ENCODE data around the gene CDH2. TPM values are rescaled to one million over a fixed set of nuclear protein-coding genes. Genes with fewer than 3 reads are reported as not detected.

The CDH2 gene
- total RNA-seq, 2 donors from 2014 or later: 0.41 to 125 TPM

- Histone ChIP-seq H3K4me3 (no peak overlapping the region), H3K9me3 (no peaks in the 10 kb centered on the region), H3K27ac (no peak overlapping the region), H3K27me3 (replicated peaks; ENCODE audit: insufficient read depth) (no peaks in the 10 kb centered on the region), H3K36me3 (no peaks in the 10 kb centered on the region), H3K4me1 (replicated peaks) (no peaks in the 10 kb centered on the region)
- TF ChIP-seq POLR2AphosphoS5 (IDR thresholded peaks at IDR 0.05) (no peak), CTCF (IDR thresholded peaks at IDR 0.05) (no peak), POLR2A (IDR thresholded peaks at IDR 0.05) (no peak)
- intact Hi-C loops (cut with DNase I): no loop called here
- DNase-seq (ENCODE audit: low spot score): no peak
- 70% methylated on average over 2 of the region's 2 CpGs for WGBS
Measured at GRCh38 chr18:27948986-27949385, 227.9 kb downstream of the CDH2 start.

DNA sequence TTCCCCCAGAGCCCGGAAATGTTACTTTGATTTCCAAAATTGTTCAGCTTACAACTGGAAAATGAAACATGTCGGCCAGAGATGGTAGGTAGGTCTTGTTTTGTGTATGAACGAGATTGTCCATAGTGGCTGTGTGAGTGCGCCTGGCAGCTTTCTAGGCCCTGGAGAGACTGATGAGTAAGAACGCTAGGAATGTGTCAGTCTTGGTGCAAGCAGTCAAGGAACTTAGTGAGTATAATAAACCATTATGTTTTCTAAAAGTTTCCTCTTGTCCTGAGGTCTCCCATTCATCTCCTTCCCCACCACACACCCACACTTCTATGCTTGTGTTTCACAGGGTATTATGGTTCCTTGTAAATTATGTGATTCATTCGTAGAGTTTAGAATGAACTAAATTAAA is 234.2 kb downstream of the CDH2 start:
- Histone ChIP-seq H3K4me3 (no peak overlapping the region), H3K27me3 (replicated peaks; ENCODE audit: insufficient read depth) (no peaks in the 10 kb centered on the region), H3K27ac (no peak overlapping the region), H3K36me3 (no peaks in the 10 kb centered on the region), H3K4me1 (replicated peaks) (no peaks in the 10 kb centered on the region), H3K9me3 (no peaks in the 10 kb centered on the region)
- TF ChIP-seq POLR2A (IDR thresholded peaks at IDR 0.05) (no peak), CTCF (IDR thresholded peaks at IDR 0.05) (no peak), POLR2AphosphoS5 (IDR thresholded peaks at IDR 0.05) (no peak)
- intact Hi-C loops (cut with DNase I): no loop called here
- 94% methylated on average over 6 of the region's 6 CpGs for WGBS
- no peak for DNase-seq (ENCODE audit: low spot score)

DNA sequence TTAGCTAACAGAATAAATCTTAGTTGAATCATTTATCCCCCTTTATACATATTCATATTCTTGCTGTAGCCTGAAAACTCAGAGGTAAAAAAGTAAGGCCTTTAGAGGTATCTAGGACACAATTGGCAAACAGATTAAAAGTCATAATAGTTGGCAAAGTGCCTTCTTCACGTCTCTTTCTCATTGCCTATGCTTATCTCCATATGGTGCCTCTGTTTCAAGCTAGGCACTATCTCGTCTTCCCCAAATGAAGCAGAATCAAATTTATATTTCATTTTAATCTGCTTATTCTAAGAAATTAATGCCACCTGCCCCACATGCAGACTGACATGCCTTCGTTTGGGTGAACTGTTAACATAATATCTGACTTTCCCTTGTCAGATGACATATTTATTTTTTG is 245.4 kb downstream of the CDH2 start:
- no peak for DNase-seq (ENCODE audit: low spot score)
- H3K27me3 ChIP-seq (replicated peaks; ENCODE audit: insufficient read depth): no peaks in the 10 kb centered on the region
- no peaks in the 10 kb centered on the region for H3K9me3 ChIP-seq
- H3K27ac ChIP-seq: no peak overlapping the region
- 55% methylated on average over 3 of the region's 3 CpGs for WGBS
- intact Hi-C loops (cut with DNase I): no loop called here
- no peak for TF ChIP-seq CTCF (IDR thresholded peaks at IDR 0.05)
- TF ChIP-seq POLR2AphosphoS5 (IDR thresholded peaks at IDR 0.05): no peak
- TF ChIP-seq POLR2A (IDR thresholded peaks at IDR 0.05): no peak
- H3K36me3 ChIP-seq: no peaks in the 10 kb centered on the region
- H3K4me3 ChIP-seq: no peak overlapping the region
- H3K4me1 ChIP-seq (replicated peaks): no peaks in the 10 kb centered on the region

GRCh38 chr18:27922780-27923179 is 254.2 kb downstream of the CDH2 start:
- peaks cover 3% of the 10 kb centered on the region for H3K4me1 ChIP-seq (replicated peaks)
- no peaks in the 10 kb centered on the region for H3K27me3 ChIP-seq (replicated peaks; ENCODE audit: insufficient read depth)
- 32% methylated on average over 5 of the region's 5 CpGs for WGBS
- peak; percentile 19 for DNase-seq (ENCODE audit: low spot score)
- H3K9me3 ChIP-seq: no peaks in the 10 kb centered on the region
- intact Hi-C loops (cut with DNase I): no loop called here
- H3K36me3 ChIP-seq: no peaks in the 10 kb centered on the region
- TF ChIP-seq POLR2AphosphoS5 (IDR thresholded peaks at IDR 0.05): peak; percentile 67
- TF ChIP-seq CTCF (IDR thresholded peaks at IDR 0.05): no peak
- TF ChIP-seq POLR2A (IDR thresholded peaks at IDR 0.05): no peak
- H3K4me3 ChIP-seq: no peak overlapping the region
- H3K27ac ChIP-seq: no peak overlapping the region

DNA sequence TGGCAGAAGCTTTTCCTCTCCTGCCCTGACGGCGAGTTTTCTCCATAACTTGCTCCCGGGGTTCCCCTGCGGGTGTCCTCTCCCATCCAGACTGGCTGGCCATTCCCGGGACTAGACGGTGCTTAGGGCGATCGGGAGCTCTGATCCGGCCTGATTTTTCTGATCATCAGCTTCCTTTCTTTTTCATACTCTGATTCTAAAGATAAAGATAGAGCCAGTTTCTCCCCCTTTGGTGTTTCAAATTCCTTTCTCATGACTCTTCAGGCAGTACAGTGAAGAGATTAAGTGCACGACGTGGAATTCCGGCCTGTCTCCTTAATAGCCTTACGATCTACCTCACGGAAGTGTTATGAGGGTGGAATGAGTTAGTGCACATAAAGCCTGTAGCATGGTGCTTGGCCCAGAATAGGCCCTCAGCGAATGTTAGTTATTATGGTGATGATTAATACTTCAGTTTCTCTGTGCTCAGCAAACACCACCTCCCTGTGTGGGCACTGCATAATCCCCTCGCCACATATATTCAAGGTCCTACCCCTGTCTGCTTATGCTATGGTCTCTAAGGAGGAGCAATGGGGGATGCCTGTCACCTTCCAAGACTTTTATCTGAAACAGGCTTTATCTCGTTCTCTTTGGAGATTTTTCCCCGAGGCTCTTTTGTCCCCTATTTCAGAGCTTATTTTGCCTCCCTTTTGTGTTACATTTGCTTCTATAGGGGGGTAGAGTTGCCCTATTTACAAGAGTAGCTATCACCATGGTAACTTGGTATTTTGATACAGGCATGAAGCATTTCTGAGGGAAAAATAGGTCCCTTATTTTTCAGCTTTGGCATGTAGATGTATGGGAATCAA is 254.8 kb downstream of the CDH2 start:
- no peaks in the 10 kb centered on the region for H3K9me3 ChIP-seq
- H3K4me3 ChIP-seq: no peak overlapping the region
- 41% methylated on average over 18 of the region's 18 CpGs for WGBS
- peaks cover 3% of the 10 kb centered on the region for H3K4me1 ChIP-seq (replicated peaks)
- no peak for DNase-seq (ENCODE audit: low spot score)
- H3K36me3 ChIP-seq: no peaks in the 10 kb centered on the region
- H3K27me3 ChIP-seq (replicated peaks; ENCODE audit: insufficient read depth): no peaks in the 10 kb centered on the region
- intact Hi-C loops (cut with DNase I): no loop called here
- TF ChIP-seq POLR2A (IDR thresholded peaks at IDR 0.05): no peak
- no peak overlapping the region for H3K27ac ChIP-seq

Measured in prostate gland (tissue), 2 donors.